IPS-18a (cell line): ENCODE measurements around the gene DLGAP4.

ENCODE experiments used
- H3K27ac ChIP-seq: one replicate; pipeline ENCODE4 v1.5.1; 2013; ENCODE audit warnings: low read length
- H3K27me3 ChIP-seq: one replicate; pipeline ENCODE4 v1.6.1; 2013; ENCODE audit warnings: mild to moderate bottlenecking, low read length; ENCODE audit not compliant: control insufficient read depth, insufficient read depth
- H3K36me3 ChIP-seq: one replicate; pipeline ENCODE4 v1.6.1; 2013; ENCODE audit warnings: low read depth, low read length; ENCODE audit not compliant: control insufficient read depth
- H3K4me1 ChIP-seq: one replicate; pipeline ENCODE4 v1.6.1; 2013; ENCODE audit warnings: low read depth, low read length; ENCODE audit not compliant: control insufficient read depth
- H3K4me3 ChIP-seq: one replicate; pipeline ENCODE4 v1.5.1; 2013; ENCODE audit warnings: low read length
- H3K9ac ChIP-seq: one replicate; pipeline ENCODE4 v1.6.1; 2013; ENCODE audit warnings: mild to moderate bottlenecking, low read length, moderate library complexity
- H3K9me3 ChIP-seq: one replicate; pipeline ENCODE4 v1.6.1; 2013; ENCODE audit warnings: low read depth, low read length; ENCODE audit not compliant: control insufficient read depth

Gene DLGAP4

DNA sequence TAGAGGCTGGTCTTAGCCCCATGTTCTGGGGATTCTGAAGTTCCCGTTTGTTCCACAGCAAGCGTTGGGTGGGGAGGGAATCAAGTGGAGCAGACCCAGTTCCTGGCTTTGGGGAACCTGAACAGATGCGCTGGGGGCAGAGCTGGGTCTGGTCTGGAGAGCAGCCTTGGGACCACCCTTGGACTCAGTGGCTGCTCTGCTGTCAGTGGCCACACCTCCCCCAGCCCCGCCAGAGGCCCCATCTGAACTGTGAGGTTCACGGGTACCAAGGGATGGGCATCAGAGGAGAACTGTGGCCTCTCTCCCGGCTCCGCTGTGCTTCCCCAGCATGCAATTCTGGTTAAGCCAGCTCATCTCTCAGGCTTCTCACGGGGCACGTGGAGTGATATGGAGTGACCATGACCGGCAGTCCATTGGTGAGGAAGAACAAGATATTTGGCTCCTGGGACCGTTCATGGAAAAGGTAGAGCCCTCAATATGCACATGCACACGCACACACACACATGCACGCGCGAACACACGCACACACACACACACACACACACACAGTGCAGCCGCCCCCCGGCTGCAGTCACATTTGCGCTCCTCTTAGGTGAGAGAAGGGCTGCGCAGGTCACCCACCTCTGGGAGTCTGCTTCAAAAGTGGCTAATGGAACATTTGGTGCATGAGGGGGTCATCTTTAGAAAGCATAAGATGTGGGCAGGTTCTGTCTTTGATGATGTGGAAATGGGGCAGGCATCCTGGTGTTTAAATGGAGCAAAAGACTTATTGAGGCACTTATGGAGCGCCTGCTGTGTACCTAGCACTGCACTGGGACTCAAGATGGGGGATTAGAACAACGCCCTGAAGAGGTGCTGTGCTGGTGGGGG, 6.0 kb downstream of the DLGAP4 start:
- H3K9me3 ChIP-seq: no peaks in the 10 kb centered on the region
- peaks cover 20% of the 10 kb centered on the region for H3K27me3 ChIP-seq
- H3K9ac ChIP-seq: no peak overlapping the region
- peaks cover 5% of the 10 kb centered on the region for H3K4me1 ChIP-seq
- H3K27ac ChIP-seq: no peak overlapping the region
- no peak overlapping the region for H3K4me3 ChIP-seq
- no peaks in the 10 kb centered on the region for H3K36me3 ChIP-seq

DNA sequence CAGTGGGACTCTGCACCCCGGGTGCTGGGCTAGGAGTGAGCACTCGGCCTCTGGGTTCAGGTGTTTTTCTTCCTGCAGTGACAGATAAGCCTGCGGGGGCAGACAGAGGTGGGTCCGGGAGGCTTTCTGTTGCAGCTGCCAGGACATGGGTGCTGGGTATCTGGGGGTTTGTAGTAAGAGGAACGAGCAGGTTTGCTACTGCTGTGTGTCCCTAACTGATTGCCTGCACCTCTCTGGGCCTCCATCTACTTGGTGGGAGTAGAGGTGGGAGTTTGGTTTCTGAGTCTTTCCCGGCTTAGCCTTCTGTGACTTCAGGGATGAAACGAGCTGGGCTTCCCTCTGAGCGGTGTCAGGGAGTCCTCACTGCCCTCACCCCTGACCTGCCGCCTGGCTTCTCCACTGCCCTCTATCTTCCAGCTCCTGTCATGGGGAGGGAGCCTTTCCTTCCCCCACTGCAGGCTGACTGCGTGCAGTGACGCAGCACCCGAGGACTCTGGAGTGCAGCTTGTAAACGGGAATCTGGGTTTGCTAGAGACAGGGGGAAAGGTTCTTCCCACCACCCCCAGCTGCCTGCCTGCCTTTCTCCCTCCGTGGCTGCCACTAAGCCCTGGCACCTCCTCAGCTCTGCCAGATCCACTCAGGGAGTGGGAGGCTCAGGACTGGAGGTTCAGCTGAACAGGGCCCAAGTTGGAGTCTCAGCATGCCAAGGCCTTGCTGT, 6.7 kb downstream of the DLGAP4 start:
- Histone ChIP-seq H3K9me3 (no peaks in the 10 kb centered on the region), H3K4me1 (no peaks in the 10 kb centered on the region), H3K36me3 (no peaks in the 10 kb centered on the region), H3K9ac (no peak overlapping the region), H3K27ac (no peak overlapping the region), H3K4me3 (no peak overlapping the region), H3K27me3 (peaks cover 12% of the 10 kb centered on the region)

DNA sequence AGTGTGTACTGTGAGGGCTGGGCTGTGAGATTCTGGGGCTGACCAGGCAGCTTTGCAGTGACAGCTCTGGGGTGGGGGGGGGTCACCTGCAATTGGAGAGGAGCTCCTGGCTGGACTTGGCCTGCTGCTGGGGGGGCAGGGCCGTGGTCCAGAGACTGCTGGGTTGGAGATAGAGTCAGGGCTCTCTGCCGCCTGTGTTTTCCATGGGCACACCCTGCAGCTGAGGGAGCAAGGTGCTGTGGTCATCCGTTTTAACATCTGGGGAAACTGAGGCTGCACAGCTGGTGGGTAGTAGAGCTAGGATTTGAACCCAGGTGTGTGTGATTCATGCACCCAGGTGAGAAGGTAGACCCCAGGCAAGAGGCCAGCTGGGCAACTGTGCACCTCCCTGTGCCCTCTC, 7.3 kb downstream of the DLGAP4 start:
- Histone ChIP-seq H3K4me1 (no peaks in the 10 kb centered on the region), H3K9me3 (no peaks in the 10 kb centered on the region), H3K9ac (no peak overlapping the region), H3K4me3 (no peak overlapping the region), H3K27ac (no peak overlapping the region), H3K36me3 (no peaks in the 10 kb centered on the region), H3K27me3 (peaks cover 6% of the 10 kb centered on the region)

DNA sequence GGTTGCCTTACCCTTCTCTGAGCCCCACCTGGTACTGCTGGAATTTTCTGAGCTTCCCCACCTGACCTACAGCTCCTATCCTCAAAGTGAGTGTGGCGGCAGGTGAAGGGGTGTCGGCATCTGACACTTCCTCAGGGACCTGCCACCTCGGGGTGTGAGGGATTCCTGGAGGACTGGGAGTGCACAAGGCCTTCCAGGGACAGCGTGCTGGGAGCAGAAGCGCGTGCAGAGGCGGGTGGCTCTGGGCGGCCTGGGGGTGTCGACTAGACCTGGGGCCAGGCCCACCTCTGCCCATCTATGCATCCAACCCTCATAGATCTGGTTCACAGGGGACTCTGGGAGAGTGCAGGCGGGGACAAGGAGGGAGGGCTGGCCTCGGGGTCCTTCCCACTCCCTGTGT, 7.8 kb downstream of the DLGAP4 start:
- Histone ChIP-seq H3K9me3 (no peaks in the 10 kb centered on the region), H3K4me1 (no peaks in the 10 kb centered on the region), H3K9ac (no peak overlapping the region)

DNA sequence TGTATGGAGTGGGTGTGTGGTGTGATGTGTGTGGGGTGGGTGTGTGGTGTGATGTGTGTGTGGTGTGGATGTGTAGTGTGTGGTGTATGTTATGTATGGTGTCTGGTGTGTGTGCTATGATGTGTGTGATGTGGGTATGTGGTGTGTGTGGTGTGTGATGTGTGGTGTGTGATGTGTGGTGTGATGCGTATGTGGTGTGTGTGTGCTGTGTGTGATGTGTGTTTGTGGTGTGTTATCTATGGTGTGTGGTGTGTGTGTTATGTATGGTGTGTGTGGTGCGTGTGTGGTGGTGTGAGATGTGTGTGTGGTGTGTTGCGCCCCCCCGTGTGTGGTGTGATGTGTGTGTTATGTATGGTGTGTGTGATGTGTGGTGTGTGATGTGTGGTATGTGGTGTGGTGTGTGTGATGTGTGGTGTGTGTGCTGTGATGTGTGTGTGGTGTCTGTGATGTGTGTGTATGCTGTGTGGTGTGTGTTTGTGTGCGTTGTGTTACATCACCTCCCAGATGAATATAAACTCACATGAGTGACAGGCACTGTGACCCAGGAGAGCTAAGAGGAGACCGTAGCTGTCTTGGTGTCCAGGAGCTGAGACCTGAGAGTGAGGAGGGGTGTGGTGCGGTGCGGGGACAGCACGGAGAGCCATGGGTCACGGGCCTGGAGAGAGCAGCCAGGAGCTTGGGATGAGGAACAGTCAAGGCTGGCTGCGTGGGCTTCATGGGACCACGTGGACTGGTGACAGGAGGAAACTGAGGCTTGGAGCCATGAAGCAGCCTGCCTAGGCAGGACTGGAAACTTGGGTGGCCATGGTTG, 8.8 kb downstream of the DLGAP4 start:
- no peaks in the 10 kb centered on the region for H3K27me3 ChIP-seq

More for the DNA sequence above, 7.8 kb downstream of the DLGAP4 start:
- H3K4me3 ChIP-seq: no peak overlapping the region
- no peaks in the 10 kb centered on the region for H3K36me3 ChIP-seq
- H3K27me3 ChIP-seq: peaks cover 2% of the 10 kb centered on the region
- H3K27ac ChIP-seq: no peak overlapping the region

DNA sequence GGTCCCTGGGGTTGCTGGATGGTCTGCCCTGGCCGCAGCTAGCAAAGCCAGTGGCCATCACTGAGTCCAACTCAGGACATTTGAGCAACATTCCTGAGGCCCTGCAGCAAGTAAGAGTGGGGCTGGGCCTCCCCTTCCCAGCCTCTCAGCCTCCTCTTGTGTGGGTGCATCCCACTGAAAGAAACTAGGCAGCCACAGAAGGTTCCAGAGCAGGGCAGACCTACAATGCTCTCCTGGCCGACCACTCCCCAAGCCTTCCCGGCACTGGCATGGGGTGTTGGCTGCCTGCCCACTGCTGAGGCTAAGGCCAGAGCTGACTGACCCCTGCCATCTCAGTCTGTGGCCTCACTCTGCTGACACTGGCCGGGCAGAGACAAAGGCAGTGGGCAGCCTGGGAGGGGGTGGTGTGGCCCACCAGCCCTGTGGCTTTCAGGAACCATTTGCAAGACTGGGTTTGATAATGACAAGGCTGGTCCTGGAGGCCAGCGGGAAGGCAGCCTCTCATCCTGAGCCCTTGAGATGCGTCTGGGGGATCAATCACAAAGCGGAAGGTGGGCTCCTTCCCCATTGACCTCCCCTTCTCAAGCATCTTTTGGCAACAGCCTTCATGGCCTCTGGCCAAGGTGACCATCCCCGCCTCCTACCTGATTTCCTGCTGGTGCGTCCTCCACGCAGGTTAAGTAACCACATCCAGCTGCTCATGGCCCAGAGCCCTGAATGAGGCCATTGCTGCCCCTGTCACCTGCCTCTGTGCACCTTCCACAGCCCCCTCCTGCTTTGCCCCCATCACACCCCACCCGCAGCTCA, 9.6 kb downstream of the DLGAP4 start:
- no peak overlapping the region for H3K27ac ChIP-seq
- H3K4me3 ChIP-seq: no peak overlapping the region
- H3K4me1 ChIP-seq: no peaks in the 10 kb centered on the region
- H3K27me3 ChIP-seq: no peaks in the 10 kb centered on the region
- H3K36me3 ChIP-seq: no peaks in the 10 kb centered on the region
- no peaks in the 10 kb centered on the region for H3K9me3 ChIP-seq
- no peak overlapping the region for H3K9ac ChIP-seq

More for the DNA sequence above, 8.8 kb downstream of the DLGAP4 start:
- Histone ChIP-seq H3K4me3 (no peak overlapping the region), H3K27ac (no peak overlapping the region), H3K36me3 (no peaks in the 10 kb centered on the region), H3K9ac (no peak overlapping the region), H3K9me3 (no peaks in the 10 kb centered on the region), H3K4me1 (no peaks in the 10 kb centered on the region)

DNA sequence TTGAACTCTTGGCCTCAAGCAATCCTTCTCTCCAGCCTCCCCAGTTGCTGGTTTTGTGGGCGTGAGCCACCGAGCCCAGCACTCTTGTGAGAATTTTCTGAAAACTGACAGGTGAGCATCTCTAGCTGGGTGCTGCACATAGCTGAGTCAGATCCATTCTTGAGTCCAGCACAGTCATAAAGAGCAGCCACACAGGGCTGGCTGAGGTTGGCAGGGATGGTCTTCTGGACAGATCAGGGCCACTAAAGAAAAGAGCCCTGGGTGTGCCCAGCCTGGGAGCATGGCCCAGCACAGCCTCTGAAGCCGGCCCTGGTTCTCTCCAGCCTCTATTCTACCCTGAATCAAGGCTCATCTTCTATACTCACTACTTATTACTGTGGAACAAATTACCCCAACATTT, 11.5 kb downstream of the DLGAP4 start:
- H3K9ac ChIP-seq: no peak overlapping the region

DNA sequence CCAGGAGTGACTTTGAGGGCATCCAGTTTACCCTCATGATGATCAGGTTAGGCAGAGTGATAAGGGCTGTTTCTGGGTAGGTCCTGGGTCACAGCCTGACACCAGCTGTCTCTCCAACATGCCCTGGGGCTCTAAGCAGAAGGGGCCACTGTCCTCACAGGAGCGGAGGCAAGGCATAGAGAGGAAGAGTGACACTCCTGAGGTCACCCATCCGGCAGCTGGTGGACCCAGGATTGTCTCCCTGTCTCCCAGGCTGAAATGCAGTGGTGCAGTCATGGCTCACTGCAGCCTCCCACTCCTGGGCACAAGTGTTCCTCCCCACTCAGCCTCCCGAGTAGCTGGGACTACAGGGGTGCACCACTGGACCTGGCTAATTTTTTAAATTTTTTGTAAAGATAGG, 12.0 kb downstream of the DLGAP4 start:
- Histone ChIP-seq H3K36me3 (no peaks in the 10 kb centered on the region), H3K4me1 (no peaks in the 10 kb centered on the region), H3K9ac (no peak overlapping the region), H3K27me3 (no peaks in the 10 kb centered on the region), H3K27ac (no peak overlapping the region), H3K4me3 (no peak overlapping the region), H3K9me3 (no peaks in the 10 kb centered on the region)

More for the DNA sequence above, 11.5 kb downstream of the DLGAP4 start:
- Histone ChIP-seq H3K36me3 (no peaks in the 10 kb centered on the region), H3K27ac (no peak overlapping the region), H3K9me3 (no peaks in the 10 kb centered on the region), H3K4me3 (no peak overlapping the region), H3K27me3 (no peaks in the 10 kb centered on the region), H3K4me1 (no peaks in the 10 kb centered on the region)

DNA sequence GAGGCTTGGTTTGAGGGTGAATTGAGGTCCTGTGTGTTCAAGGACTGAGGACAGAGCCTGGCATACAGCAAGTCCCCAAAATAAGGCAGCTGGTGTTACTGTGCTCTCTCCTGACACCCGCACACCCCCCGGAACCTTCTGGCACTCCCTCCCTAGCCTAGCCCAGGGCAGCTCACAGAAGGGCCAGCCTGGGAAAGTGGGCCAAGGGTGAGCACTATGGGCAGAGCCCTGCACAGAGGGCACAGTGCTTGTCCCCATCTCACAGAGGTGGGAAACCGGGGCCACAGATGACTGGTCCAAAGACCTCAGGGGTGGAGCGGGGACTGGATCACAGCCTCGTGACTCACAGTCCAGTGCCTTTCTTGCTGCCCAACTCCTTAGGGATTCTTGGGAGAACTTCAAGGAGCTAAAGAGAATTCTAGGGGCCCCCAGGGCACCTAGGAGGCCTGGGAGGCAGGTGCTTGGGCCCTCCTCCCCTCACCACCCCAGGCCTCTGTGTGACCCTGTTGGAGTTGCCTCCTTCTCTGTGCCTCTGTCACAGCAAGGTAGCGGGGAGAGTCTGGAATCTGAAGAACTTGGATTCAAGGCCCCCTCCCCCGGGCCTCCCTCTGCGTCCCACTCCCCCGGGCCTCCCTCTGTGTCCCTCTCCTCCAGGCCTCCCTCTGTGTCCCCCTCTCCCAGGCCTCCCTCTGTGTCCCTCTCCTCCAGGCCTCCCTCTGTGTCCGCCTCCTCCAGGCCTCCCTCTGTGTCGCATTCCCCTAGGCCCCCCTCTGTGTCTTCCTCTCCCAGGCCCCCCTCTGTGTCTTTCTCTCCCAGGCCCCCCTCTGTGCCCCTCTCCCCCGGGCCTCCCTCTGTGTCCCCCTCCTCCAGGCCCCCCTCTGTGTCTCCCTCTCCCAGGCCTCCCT, 13.5 kb downstream of the DLGAP4 start:
- Histone ChIP-seq H3K4me3 (no peak overlapping the region), H3K36me3 (no peaks in the 10 kb centered on the region), H3K4me1 (no peaks in the 10 kb centered on the region), H3K27me3 (no peaks in the 10 kb centered on the region), H3K9me3 (no peaks in the 10 kb centered on the region), H3K27ac (no peak overlapping the region), H3K9ac (no peak overlapping the region)

DNA sequence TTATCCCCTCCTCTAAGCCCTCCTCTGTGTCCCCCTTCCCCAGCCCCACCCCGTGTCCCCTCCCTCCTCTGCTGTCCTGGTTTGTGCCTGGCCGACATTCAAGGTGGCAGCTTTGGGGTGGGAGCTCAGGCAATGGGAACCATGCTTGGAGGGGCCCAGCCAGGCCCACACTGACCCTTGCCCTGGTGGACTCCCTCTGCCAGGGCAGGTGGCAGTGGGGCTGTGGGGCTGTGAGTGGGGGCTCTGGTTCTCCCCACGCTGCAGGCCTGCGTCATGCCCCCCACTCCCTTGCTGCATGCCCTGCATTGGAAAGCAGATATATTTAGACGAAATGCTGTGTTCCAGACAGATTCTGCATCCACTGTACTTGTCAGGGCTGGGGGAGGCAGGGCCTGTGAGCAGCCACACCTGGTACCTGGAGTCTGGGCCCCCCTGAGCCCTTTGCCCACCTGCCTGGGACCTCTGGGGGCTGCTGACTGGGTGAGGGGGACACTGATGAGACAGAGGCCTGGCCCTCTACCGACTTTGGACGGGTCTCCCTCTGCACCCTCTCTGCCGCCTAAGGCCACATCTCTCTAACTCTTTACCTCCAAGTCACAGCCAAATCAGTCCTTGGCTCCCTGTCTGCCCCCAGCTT, 14.2 kb downstream of the DLGAP4 start:
- Histone ChIP-seq H3K4me3 (no peak overlapping the region), H3K27me3 (no peaks in the 10 kb centered on the region), H3K4me1 (no peaks in the 10 kb centered on the region), H3K9me3 (no peaks in the 10 kb centered on the region), H3K36me3 (no peaks in the 10 kb centered on the region), H3K9ac (no peak overlapping the region), H3K27ac (no peak overlapping the region)
